ENCODE data around the gene PKIB.

DNA sequence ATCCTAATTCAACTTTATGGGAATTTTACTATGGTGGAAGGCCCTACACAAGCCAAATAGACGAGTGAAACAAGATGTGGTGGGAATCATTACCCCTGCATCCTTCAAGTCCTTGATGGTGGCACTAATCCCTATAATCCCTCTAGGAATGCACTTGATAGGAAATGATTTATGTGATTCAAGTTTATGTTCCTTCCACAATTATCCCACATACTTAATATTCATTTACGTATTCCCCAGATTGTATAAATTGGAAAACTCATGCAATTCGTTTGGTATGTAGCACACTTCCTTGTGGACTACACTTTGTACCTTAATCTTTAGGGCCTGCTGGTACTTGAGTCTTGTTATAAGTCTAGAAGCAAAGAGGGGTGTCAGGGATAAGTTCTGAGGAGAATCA is 40.8 kb downstream of the PKIB start:
- TF ChIP-seq, protein P1, sequence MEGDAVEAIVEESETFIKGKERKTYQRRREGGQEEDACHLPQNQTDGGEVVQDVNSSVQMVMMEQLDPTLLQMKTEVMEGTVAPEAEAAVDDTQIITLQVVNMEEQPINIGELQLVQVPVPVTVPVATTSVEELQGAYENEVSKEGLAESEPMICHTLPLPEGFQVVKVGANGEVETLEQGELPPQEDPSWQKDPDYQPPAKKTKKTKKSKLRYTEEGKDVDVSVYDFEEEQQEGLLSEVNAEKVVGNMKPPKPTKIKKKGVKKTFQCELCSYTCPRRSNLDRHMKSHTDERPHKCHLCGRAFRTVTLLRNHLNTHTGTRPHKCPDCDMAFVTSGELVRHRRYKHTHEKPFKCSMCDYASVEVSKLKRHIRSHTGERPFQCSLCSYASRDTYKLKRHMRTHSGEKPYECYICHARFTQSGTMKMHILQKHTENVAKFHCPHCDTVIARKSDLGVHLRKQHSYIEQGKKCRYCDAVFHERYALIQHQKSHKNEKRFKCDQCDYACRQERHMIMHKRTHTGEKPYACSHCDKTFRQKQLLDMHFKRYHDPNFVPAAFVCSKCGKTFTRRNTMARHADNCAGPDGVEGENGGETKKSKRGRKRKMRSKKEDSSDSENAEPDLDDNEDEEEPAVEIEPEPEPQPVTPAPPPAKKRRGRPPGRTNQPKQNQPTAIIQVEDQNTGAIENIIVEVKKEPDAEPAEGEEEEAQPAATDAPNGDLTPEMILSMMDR (IDR thresholded peaks at IDR 0.05): no peak
- TF ChIP-seq POLR2A (IDR thresholded peaks at IDR 0.05): no peak
- no peak for TF ChIP-seq POLR2AphosphoS5 (IDR thresholded peaks at IDR 0.05)
